GM23248 (cell line): Measurements from ENCODE around the gene UBP1. TPM values are rescaled to one million over a fixed set of nuclear protein-coding genes. Genes with fewer than 3 reads are reported as not detected.
"Not testable (repeated sequence)": the region's sequence is repeated elsewhere in the genome, so short reads cannot be mapped to it uniquely, and the experiment has no call there.

Experiments
- DNase-seq: peaks from one replicate; pipeline ENCODE4 v3.0.0-alpha.2; 2015
- H2AFZ ChIP-seq: fragments of 200-600 bp; sonication (generic); 2 replicates; pipeline ENCODE4 v1.6.1; 2016; ENCODE audit warnings: antibody characterized with exemption
- H3F3A ChIP-seq: fragments of 200-600 bp; sonication (generic); 2 replicates; pipeline ENCODE4 v1.6.1; 2016; ENCODE audit warnings: mild to moderate bottlenecking, antibody characterized with exemption, mixed run types; ENCODE audit not compliant: insufficient read depth
- H3K27ac ChIP-seq: fragments of 200-600 bp; sonication (generic); 2 replicates; pipeline ENCODE4 v1.5.1; 2016; ENCODE audit warnings: mild to moderate bottlenecking
- H3K27me3 ChIP-seq: fragments of 200-600 bp; sonication (generic); replicated peaks from 2 replicates; pipeline ENCODE4 v1.6.1; 2016; ENCODE audit warnings: mild to moderate bottlenecking; ENCODE audit not compliant: insufficient read depth
- H3K36me3 ChIP-seq: fragments of 200-600 bp; sonication (generic); 2 replicates; pipeline ENCODE4 v1.6.1; 2016; ENCODE audit warnings: low read depth, mild to moderate bottlenecking
- H3K4me1 ChIP-seq: fragments of 200-600 bp; sonication (generic); 2 replicates; pipeline ENCODE4 v1.6.1; 2016; ENCODE audit warnings: mild to moderate bottlenecking; ENCODE audit not compliant: insufficient read depth
- H3K4me2 ChIP-seq: fragments of 200-600 bp; sonication (generic); one replicate; pipeline ENCODE4 v1.6.1; 2016; ENCODE audit warnings: mild to moderate bottlenecking; ENCODE audit not compliant: unreplicated experiment
- H3K4me3 ChIP-seq: fragments of 200-600 bp; sonication (generic); 2 replicates; pipeline ENCODE4 v1.5.1; 2016; ENCODE audit warnings: mild to moderate bottlenecking
- H3K79me2 ChIP-seq: fragments of 200-600 bp; sonication (generic); 2 replicates; pipeline ENCODE4 v1.6.1; 2016; ENCODE audit warnings: mild to moderate bottlenecking; ENCODE audit not compliant: insufficient read depth
- H3K9ac ChIP-seq: fragments of 200-600 bp; sonication (generic); 2 replicates; pipeline ENCODE4 v1.6.1; 2016; ENCODE audit warnings: mild to moderate bottlenecking
- H3K9me2 ChIP-seq: fragments of 200-600 bp; sonication (generic); 2 replicates; pipeline ENCODE4 v1.6.1; 2016; ENCODE audit warnings: mixed run types, mild to moderate bottlenecking, moderate library complexity; ENCODE audit not compliant: insufficient read depth
- H3K9me3 ChIP-seq: fragments of 200-600 bp; sonication (generic); one replicate; pipeline ENCODE4 v1.6.1; 2017; ENCODE audit warnings: low read depth
- H4K20me1 ChIP-seq: fragments of 200-600 bp; sonication (generic); 2 replicates; pipeline ENCODE4 v1.6.0; 2016; ENCODE audit not compliant: insufficient read depth
- EZH2 ChIP-seq: fragments of 200-600 bp; sonication (generic); IDR thresholded peaks from 2 replicates; pipeline ENCODE4 v1.6.1; 2018; ENCODE audit warnings: antibody characterized with exemption, mild to moderate bottlenecking; ENCODE audit not compliant: insufficient read depth, poor library complexity, severe bottlenecking
- EZH2phosphoT487 ChIP-seq: fragments of 200-600 bp; sonication (generic); IDR thresholded peaks from 2 replicates; pipeline ENCODE4 v1.6.1; 2018; ENCODE audit warnings: antibody characterized with exemption, moderate library complexity, mild to moderate bottlenecking, low read depth; ENCODE audit not compliant: insufficient read depth
- WGBS, 2 experiments: methylation state at CpG; one replicate each; pipeline ENCODE4 v1.1.6; 2015 to 2017; ENCODE audit warnings: low lambda C conversion rate in 2 of 2, low coverage in 1 of 2; ENCODE audit errors: missing lambda C conversion rate in 2 of 2; 5-methylcytosine and 5-hydroxymethylcytosine counted together
- in situ Hi-C: fragments of 300-500 bp; cut with MboI; formaldehyde crosslinking; loops from 2 replicates; pipeline ENCODE4 v1.15.0; 2020
- polyA plus RNA-seq: library from polyadenylated mRNA; unstranded; fragments of >200 nt; fragmentation: Nextera tagmentation; extraction: Ambion mirVana; gene quantifications from 2 replicates; pipeline ENCODE4 v1.2.1, GENCODE V29; 2016
- total RNA-seq: library from RNA; depleted of rRNA; stranded (reverse); fragments of >200 nt; shearing (Covaris generic); gene quantifications from 2 replicates; pipeline ENCODE4 v1.2.3, GENCODE V29; 2014

The UBP1 gene
- total and polyA plus RNA-seq, 2 experiments from 2014 or later, result 12.5 to 38.7 TPM

DNA sequence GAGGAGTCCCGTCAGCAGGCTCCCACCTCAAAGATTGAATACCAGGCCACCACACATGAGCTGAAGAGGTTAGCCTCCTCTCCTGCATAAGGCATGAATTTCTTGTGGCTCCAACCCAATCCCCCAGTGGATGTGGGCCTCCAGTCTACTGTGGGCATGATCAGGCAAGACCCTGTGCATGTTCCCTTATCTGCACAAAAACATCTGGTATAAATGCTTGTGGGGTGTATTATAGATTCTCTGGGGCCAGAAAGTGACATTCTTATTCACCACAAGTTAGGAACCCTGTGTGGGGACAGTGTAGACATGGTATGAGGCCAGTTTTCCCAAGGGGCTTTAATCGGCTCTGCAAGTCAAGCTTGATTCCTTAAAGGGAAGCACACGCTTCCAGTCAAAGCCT, 18.2 kb upstream of the UBP1 start:
- no peak overlapping the region for H3K4me3 ChIP-seq
- H3F3A ChIP-seq, result no peaks in the 10 kb centered on the region
- DNase-seq, result no peak
- no peak overlapping the region for H3K4me2 ChIP-seq
- TF ChIP-seq EZH2phosphoT487 (no peak), EZH2 (no peak)
- no peaks in the 10 kb centered on the region for H3K9me2 ChIP-seq
- no peak overlapping the region for H3K27ac ChIP-seq
- 76 to 87% methylated on average over 3 of the region's 3 CpGs for WGBS, 2 experiments
- H3K79me2 ChIP-seq, result no peaks in the 10 kb centered on the region
- H3K9me3 ChIP-seq, result no peaks in the 10 kb centered on the region
- no peaks in the 10 kb centered on the region for H3K27me3 ChIP-seq
- H4K20me1 ChIP-seq, result no peaks in the 10 kb centered on the region
- no peak overlapping the region for H3K9ac ChIP-seq
- in situ Hi-C loops, result no loop called here
- H2AFZ ChIP-seq, result no peak overlapping the region
- no peaks in the 10 kb centered on the region for H3K36me3 ChIP-seq
- no peaks in the 10 kb centered on the region for H3K4me1 ChIP-seq

DNA sequence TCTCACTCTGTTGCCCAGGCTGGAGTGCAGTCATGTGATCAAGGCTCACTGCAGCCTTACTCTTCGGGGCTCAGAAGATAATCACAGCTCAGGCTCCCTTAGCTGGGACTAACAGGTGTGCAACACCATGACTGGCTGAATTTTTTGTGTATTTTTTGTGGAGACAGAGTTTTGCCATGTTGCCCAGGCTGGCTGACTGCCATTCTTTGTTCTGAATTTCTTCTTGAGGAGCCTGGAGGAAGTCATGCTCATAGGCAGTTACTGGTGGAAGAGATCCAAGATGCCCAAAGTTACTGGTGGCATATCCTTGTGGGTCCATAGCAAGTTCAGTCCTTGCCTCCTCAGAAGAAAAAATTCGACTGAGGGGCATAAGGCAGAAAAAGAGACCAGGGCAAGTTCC, 16.6 kb upstream of the UBP1 start:
- Histone ChIP-seq H2AFZ (no peak overlapping the region), H3K4me1 (no peaks in the 10 kb centered on the region), H3K9me3 (no peaks in the 10 kb centered on the region), H3K4me3 (no peak overlapping the region), H3K79me2 (no peaks in the 10 kb centered on the region), H4K20me1 (no peaks in the 10 kb centered on the region), H3K27ac (no peak overlapping the region), H3K4me2 (no peak overlapping the region), H3K9me2 (no peaks in the 10 kb centered on the region), H3K27me3 (no peaks in the 10 kb centered on the region), H3K36me3 (no peaks in the 10 kb centered on the region), H3F3A (no peaks in the 10 kb centered on the region), H3K9ac (no peak overlapping the region)
- DNase-seq, result no peak
- no peak for TF ChIP-seq EZH2phosphoT487
- no peak for TF ChIP-seq EZH2
- in situ Hi-C loops, result no loop called here
- WGBS, 2 experiments, result 9 to 25% methylated on average over 2 of the region's 2 CpGs

DNA sequence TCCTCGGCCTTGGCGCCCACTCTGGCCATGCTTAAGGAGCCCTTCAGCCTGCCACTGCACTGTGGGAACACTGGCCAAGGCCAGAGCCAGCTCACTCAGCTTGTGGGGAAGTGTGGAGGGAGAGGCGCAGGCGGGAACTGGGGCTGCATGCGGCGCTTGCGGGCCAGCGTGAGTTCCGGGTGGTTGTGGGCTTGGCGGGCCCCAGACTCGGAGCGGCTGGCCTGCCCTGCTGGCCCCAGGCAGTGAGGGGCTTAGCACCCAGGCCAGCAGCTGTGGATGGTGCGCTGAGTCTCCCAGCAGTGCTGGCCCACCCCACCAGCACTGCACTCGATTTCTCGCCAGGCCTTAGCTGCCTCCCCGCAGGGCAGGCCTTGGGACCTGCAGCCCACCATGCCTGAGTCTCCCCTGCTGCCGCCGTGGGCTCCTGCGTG, 13.1 kb upstream of the UBP1 start:
- no peaks in the 10 kb centered on the region for H3K9me2 ChIP-seq
- no peak overlapping the region for H3K4me3 ChIP-seq
- WGBS, 2 experiments, result 82 to 92% methylated on average over 18 of the region's 19 CpGs
- no peaks in the 10 kb centered on the region for H3F3A ChIP-seq
- TF ChIP-seq EZH2phosphoT487 (no peak), EZH2 (no peak)
- no peak overlapping the region for H3K9ac ChIP-seq
- no peaks in the 10 kb centered on the region for H3K9me3 ChIP-seq
- no peaks in the 10 kb centered on the region for H3K36me3 ChIP-seq
- in situ Hi-C loops, result no loop called here
- H3K4me1 ChIP-seq, result no peaks in the 10 kb centered on the region
- no peaks in the 10 kb centered on the region for H4K20me1 ChIP-seq
- no peak for DNase-seq
- H3K27me3 ChIP-seq, result no peaks in the 10 kb centered on the region
- no peak overlapping the region for H3K4me2 ChIP-seq
- no peak overlapping the region for H3K27ac ChIP-seq
- H2AFZ ChIP-seq, result no peak overlapping the region
- H3K79me2 ChIP-seq, result no peaks in the 10 kb centered on the region

DNA sequence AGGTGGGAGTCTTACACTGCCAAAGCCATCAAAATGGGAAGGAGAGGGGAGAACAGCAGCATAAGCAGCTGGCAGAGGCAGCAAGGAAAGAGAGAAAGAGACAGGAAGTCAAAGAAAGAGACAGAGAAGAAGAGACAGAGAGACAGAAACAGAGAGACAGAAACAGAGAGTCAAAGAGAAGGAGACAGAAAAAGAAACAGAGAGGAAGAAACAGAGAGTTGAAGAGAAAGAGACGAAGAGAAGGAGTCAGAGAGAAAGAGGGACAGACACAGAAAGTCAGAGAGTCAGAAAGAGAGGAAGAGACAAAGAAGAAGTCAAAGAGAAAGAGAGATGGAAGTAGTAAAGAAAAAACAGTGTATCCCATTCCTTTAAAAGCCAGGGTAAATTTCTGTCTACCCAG, 11.8 kb upstream of the UBP1 start:
- H3K4me2 ChIP-seq, H3K4me1 ChIP-seq, H3K36me3 ChIP-seq, H3K27me3 ChIP-seq, in situ Hi-C loops, H3F3A ChIP-seq, DNase-seq, H3K9me2 ChIP-seq, H3K27ac ChIP-seq, H3K79me2 ChIP-seq, H3K4me3 ChIP-seq, H2AFZ ChIP-seq, H3K9me3 ChIP-seq, H3K9ac ChIP-seq, H4K20me1 ChIP-seq: not testable (repeated sequence)
- 65 to 100% methylated on average over 1 of the region's 1 CpG for WGBS, 2 experiments

DNA sequence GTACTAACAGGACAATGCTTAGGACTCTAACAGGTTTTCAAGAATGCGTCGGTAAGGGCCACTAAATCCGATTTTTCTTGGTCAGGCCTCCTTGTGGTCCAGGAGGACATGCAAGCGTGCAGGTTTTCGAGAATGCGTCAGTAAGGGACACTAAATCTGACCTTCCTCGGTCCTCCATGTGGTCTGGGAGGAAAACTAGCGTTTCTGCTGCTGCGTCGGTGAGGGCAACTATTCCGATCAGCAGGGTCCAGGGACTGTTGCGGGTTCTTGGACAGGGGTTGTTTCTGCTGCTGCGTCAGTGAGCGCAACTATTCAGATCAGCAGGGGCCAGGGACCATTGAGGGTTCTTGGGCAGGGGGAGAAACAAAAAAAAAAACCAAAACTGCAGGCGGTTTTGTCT, 7.8 kb upstream of the UBP1 start:
- no peaks in the 10 kb centered on the region for H3K27me3 ChIP-seq
- no peaks in the 10 kb centered on the region for H3K36me3 ChIP-seq
- no peaks in the 10 kb centered on the region for H3K4me1 ChIP-seq
- in situ Hi-C loops, result no loop called here
- no peaks in the 10 kb centered on the region for H3K79me2 ChIP-seq
- no peak overlapping the region for H3K4me3 ChIP-seq
- TF ChIP-seq EZH2phosphoT487, result no peak
- TF ChIP-seq EZH2, result no peak
- H2AFZ ChIP-seq, result no peak overlapping the region
- no peaks in the 10 kb centered on the region for H3K9me3 ChIP-seq
- DNase-seq, result no peak
- H3K27ac ChIP-seq, result no peak overlapping the region
- 86 to 88% methylated on average over 15 of the region's 15 CpGs for WGBS, 2 experiments
- no peaks in the 10 kb centered on the region for H4K20me1 ChIP-seq
- H3K9me2 ChIP-seq, result no peaks in the 10 kb centered on the region
- no peak overlapping the region for H3K9ac ChIP-seq
- no peak overlapping the region for H3K4me2 ChIP-seq
- H3F3A ChIP-seq, result no peaks in the 10 kb centered on the region

DNA sequence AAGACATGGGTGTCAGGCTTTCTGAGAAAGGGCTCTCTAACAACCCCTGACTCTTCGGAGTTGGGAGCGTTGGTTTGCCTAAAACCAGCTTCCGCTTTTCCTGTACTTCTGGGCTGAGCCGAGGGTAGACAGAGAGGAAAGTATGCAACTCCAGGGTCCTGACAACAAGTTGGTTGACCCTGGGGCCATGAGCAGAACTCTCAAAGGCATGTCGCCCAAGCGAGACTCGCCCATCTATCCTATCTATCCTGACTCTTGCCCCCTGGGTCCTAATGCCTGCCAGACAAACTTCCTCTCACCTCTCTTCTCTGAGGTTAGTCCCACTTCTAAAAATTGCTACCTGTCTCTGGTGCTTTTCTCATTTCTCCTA, 7.0 kb upstream of the UBP1 start:
- H3F3A ChIP-seq, H3K9me3 ChIP-seq, in situ Hi-C loops, H3K79me2 ChIP-seq, H3K9ac ChIP-seq, H2AFZ ChIP-seq, H3K4me2 ChIP-seq, DNase-seq, H4K20me1 ChIP-seq, H3K4me3 ChIP-seq, H3K36me3 ChIP-seq, H3K27ac ChIP-seq, H3K27me3 ChIP-seq, H3K9me2 ChIP-seq, H3K4me1 ChIP-seq: not testable (repeated sequence)
- 48 to 63% methylated on average over 7 of the region's 7 CpGs for WGBS, 2 experiments
